NCI-H2029 treated with DMSO at 0.1 percent for 48 hours (cell line): ENCODE results near the gene THEM5.

ENCODE experiments used
- DNase-seq: peaks from one replicate; lab custom pipeline; 2025; lab: John Stamatoyannopoulos, UW

Gene THEM5

DNA sequence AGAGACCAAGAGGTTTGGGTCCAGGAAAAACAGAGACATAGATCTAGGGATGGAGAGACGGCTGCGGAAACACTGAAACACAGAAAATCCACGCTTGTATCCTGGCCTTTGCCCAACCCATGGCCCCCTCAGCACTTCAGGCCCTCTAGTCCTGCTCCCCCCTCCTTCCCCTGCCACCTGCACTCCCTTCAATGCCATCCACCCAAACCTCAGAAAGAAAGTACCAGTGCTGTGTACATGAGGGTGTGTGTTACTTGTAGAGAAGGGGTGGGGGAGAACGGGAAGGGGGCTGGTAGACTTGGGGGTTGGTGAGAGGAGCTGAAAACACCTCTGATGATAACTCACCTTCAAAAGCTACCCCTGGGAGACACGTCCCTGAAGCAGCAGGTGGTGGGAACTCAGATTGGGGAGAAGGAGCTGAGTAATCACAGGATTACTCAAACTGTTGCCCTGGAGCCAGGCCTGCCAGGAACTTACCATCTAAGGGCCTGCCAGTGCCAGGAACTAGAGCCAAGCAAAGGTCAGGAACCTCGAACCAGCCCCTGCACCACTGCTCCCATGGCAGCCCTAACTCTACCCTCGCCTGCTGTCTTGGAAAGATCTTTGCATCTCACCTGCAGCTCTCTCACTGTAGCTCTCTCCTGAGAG lies 33.4 kb downstream of the THEM5 start:
- no peak for DNase-seq

DNA sequence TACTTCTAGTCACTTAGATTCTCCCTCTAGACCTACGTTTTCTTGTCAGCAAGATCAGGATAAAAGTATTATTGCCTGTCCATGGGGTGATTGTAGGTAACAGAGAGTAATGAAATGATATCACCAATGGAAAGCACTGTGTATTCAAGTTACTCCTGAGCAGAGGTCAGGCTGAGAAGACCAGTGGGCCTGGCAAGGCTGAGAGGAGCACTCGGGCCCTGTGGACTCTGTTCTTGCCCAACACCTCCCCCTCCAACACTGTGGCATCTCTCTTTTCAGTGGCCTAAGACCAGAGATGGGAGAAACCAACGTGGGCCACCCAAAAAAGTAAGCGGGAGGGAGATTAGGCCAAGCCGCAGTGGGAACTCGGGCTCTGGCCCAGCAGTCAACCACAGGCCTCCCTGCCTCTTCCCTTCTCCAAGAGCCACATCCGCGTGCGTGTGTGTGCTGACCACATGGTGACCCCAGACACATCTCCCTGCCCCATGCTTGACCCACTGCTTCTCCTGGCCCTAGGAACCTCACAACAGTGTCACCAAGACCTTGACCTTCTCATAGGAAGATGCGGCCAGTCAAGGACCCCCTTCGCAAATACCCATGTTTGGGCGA lies 34.2 kb downstream of the THEM5 start:
- no peak for DNase-seq

DNA sequence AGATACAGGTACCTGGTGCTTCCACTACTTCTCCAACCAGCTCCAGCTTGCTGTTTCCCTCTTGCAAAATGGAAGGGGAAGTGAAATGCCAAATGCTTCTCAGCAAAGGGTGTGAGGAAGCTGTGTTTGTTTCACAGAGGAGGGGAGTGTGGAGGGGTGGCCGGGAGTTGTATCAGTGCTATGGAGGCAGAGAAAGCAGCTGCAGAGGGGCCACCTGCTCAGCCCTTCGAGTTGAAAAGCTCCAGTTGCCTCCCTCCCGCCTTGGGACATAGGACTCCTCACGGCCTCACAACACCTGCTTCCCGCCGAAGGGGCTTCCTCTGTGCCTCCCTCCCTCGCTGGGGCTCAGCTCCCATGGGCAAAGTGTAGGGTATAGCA lies 36.2 kb downstream of the THEM5 start:
- no peak for DNase-seq

GRCh38 chr1:151816548-151817352 lies 36.8 kb downstream of the THEM5 start:
- DNase-seq, result no peak

- DNase-seq, result no peak
Observed at GRCh38 chr1:151815716-151816327, 37.7 kb downstream of the THEM5 start.

DNA sequence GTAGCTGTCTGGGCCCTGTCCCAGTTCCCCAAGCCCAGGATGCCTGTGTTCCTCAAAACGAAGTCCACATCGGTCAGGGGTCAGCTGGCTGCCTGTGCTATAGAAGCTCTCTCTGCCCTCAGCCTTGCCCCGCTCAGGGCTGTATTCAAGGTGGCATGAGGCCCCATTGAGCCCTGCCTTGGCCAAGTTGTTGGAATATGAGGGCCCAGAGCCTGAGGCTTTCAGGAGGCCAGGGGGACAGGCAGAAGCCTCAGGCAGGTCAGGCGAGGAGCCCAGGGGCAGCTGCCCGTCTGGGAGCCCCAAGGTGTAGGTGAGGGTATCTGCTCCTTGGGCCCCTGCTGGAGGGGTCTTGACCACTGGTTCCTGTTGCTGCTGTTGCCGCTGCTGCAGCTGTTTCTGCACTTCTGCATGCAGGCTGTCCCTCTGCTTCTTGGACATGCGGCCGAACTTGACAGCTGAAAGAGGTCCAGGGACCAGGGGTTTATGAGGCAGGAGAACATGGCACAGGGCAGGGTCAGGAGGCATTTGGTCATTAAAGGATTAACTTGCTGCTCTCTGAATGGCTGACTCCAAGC lies 38.5 kb downstream of the THEM5 start:
- DNase-seq, result no peak

DNA sequence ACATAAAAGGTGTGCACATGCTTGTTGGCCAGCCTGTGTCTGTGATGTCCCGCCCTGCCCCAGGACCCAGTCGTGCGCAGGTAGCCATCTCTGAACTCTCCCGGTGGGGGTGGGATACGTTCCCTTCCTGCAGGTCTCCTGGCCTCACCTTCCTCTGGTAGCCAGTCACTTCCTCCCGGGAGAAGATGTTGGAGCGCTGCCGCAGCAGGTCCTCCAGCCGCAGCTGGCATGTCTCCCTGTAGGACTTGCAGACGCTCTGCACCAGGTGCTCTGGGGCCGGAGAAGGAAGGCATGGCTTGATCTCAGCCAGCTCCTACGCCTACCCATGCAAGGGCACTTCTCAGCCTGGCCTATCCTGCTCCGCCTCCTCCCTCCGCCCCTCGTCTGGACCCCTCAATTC lies 39.1 kb downstream of the THEM5 start:
- DNase-seq, result no peak

GRCh38 chr1:151813271-151813977 lies 40.1 kb downstream of the THEM5 start:
- no peak for DNase-seq

DNA sequence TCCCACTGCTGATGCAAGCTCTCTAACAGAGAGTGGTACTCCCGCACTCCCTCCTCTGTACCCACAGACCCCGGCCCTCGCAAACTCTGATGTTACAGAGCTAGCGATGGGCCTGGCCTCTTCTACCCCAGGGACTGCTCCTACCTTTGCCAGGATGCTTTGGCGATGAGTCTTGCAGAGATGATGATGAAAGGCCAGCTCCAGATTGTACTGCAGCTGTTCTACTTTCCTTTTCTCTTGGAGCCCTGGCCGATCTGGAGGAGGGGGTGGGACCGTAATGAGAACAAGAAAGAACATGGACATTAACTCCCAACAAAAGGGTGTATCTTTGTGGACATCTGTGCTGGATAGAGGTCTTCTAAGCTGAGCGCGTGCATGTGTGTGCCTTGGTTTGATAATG lies 42.3 kb downstream of the THEM5 start:
- DNase-seq, result no peak

DNA sequence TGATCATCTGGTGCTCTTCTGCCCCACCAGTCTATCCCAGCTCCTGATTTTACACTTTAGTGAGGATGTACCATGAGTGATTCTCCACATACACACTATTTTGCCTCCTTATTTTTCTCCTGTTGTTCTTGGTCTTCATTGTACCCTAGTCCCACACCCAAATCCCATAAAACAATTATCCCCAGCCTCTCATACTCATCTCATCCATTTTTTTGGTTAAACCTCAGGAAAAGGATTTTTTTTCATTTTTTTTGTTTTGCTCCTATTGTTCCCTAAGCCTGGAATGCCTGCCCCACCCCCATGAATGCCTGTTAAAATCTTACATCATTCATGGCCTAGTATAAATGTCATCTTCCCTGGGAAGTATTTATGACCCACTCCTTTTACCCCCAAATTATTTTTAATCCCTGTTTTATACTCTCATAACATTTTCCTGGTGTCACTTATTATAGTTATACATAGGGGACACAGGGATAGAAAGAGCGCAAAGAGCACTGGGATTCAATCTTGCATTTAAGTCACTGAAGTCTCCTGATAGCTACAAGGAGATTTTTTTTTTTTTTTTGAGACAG lies 43.4 kb downstream of the THEM5 start:
- DNase-seq, result no peak

DNA sequence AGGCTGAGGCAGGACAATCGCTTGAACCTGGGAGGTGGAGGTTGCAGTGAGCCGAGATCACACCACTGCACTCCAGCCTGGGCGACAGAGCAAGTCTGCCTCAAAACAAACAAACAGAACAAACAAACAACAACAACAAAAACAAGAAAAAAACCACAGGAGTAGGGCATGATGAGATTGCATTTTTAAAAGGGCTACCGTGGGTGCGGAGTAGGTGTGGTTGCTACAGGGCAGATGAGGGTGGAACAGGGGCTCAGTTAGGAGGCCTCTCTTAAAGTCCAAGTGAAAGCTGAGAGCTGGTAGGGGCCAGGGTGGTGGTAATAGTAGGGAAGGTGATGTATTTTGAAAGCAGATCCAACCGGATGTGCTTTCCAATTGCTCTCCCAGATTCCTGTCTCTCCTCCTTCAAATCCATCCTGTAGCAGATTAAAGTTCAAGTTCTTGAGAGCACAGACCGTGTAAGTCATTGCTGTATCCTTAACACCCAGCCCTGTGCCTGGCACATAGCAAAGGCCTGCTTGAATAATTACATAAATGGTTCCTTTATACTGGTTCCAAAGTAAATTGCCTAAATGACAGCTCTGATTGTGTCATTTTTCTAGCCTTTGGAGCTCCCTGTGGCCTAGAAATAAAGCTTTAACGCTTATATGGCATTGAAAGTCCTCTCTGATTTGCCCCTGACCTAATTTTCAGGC lies 44.1 kb downstream of the THEM5 start:
- DNase-seq, result no peak

DNA sequence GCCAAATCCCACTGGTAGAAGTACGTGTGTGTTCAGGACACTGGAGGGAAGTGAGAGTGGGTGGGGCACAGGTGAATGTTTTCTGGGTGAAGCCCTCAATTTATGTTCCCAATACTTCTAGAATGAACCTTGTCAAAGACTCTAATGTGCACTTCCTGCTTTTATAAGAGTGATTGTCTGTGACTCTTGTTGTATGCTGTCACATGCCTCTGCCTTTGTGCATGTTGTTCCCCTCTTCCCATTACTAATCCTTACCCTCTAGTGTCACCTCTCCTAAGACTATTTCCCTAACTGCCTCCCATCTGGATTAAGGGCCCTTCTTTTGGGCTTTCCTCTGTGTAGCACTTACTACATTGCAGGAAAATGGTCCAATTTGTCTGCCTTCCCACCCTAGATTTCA lies 45.7 kb downstream of the THEM5 start:
- no peak for DNase-seq

- DNase-seq, result no peak
Observed at GRCh38 chr1:151807131-151807530, 46.4 kb downstream of the THEM5 start.

DNA sequence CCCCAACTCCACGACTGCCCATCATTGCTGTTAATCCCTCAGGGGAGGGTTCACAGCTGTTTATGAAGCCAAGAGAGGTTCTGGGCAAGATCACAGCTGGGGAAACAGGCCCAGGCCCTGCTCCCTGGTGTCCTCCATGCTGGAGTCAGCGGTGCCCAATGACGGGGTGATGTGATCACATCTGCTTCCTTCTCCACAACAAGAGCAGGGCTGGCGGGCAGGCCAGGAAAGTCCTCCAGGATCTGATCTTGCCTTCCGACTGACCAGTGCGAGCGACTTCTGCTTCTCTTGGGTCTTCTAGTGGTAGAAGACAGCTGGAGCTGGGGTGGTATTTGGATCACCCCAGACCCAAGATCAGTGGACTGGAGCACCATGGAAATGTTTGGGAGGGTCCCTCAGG lies 47.3 kb downstream of the THEM5 start:
- DNase-seq, result no peak

DNA sequence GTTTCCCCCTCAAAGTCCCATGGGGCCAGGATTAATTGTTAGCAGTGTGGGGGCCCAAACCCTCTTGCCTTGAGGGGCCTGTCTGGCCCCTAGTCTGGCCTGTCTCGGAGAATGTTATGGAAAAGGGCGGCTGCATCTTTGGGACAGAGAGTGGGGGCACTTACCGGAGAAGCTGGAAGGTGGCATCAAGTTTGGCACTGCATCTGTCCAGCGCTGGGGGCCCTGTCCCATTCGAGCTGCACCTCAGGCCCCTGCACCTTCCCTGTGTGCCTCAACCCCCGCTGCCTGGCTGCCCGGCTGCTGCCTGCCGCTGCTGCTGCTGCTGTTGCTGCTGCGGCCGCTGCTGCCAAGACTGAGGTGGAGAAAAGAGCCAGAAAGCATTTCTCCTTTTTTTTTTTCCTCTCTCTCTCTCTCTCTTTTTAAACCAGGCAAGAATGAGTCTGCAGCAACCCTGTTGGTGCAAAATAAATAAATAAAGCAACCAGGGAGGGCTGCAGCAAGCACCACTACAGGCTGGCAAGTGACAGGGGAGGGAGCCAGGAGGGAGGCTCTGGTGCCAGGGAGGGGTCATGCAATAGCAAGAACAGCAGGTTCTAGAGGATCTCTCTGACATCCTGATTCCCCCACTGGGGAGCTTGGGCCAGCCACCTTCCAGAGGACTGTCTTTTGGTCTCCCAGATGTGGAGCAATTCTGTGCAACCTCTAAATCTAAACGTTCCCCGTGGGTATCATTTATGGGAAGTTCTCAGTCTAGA lies 48.3 kb downstream of the THEM5 start, which contains the start of gene LINGO4:
TSS of gene LINGO4 (minus strand) at position 354 of the 755 bp plus-strand sequence. CDS start 2,715 bp downstream, outside the sequence.
- no peak for DNase-seq

DNA sequence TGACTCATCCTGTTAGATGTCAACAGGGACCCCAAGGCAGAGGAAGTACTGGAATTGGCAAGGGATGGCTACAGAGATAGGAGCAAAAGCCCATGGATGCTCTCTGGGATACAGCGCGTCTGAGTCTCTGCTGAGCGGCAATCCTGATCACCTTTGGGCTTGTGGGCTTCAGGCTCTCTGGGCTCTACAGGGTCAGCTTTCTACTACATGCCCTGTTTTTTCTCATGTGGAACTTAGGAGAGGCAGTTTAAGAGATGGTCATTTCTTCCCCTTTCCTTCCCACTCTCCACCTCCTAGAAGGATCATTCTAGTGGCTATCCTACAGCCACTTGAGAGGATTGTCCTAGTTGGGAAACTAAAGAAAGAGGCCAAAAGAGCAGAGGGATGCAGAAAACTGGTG lies 49.6 kb downstream of the THEM5 start:
- DNase-seq, result no peak

GRCh38 chr1:151803164-151803563 lies 50.3 kb downstream of the THEM5 start:
- no peak for DNase-seq

- DNase-seq, result no peak
Observed at GRCh38 chr1:151802372-151802771, 51.1 kb downstream of the THEM5 start.

- DNase-seq, result no peak
Observed at GRCh38 chr1:151801846-151802245, 51.7 kb downstream of the THEM5 start.

DNA sequence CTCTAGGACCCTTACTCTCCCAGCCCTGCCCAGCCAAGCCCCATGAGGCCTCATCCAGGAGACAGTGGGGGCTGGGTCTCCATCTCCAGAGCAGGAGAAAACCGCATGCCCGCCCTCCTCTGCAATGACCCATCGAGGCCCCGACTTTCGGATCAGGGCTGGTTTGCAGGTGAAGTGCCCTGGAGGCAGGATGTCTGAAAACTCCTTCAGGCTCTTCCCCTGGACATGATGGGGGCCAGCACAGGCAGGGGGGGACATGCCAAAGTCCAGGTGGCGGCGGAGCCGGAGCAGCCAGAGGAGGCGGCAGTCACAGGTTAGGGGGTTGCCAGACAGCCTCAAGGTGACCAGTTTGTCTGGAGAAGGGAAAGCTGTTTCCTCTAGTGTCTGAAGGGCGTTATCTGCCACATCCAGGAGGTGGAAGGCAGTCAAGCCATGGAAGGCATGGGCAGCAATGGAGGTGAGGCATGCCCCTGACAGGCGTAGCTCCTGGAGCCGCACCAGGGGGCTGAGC lies 52.1 kb downstream of the THEM5 start:
- no peak for DNase-seq
